Measurements from ENCODE around the gene PRG3.
"Not testable (repeated sequence)": the region's sequence is repeated elsewhere in the genome, so short reads cannot be mapped to it uniquely, and the experiment has no call there.

Gene PRG3

DNA sequence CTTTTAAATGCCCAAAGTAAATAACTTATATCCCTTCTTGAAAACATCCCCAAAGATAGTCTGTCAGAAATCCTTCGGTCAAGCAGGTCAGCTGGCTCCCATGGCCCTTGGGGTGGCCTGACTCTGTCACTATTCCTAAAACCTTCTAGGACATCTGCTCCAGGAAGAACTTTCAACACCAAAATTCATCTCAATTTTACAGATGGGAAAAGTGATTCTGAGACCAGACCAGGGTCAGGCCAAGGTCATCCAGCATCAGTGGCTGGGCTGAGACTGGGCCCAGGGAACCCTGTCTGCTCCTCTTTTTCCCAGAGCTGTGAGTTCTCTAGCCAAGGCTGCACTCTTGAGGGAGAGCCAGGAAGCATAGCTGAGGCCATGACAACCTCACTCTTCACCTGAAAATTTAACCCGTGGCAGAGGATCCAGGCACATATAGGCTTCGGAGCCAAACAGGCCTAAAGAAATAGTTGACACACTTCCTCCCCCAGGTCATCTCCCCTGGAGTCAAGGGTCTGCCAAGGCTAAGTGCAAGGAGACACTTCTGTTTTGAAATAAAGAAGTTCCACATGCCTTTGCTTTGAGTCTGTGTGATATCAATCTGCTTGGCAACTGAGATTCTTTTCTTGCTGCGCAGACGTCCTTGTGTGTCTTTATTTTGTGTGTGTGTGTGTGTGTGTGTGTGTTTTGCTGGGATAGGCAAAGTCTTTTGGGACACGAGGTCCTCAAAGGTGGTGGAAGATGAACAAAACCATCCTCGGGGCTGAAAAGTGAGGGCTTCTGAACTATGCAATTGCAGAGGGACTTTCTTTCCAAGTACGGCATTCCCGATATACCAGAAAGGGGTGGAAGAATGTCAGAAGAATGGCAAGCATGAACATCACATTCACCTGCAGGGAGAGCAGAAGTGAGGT, 26.3 kb upstream of the PRG3 start:
- H3K9ac ChIP-seq (ENCODE audit: low read length): peak overlapping the region; percentile 63
- H3K27ac ChIP-seq (ENCODE audit: low read length): peak overlapping the region; percentile 94
- no peaks in the 10 kb centered on the region for H3K9me3 ChIP-seq (ENCODE audit: insufficient read depth, low read length)
- H3K4me3 ChIP-seq (ENCODE audit: low read length): peak overlapping the region; percentile 7
- no peak overlapping the region for H2AFZ ChIP-seq (ENCODE audit: low read depth, low read length)
- peak overlapping the region; percentile 48 for H3K4me2 ChIP-seq (ENCODE audit: low read length)
- no peaks in the 10 kb centered on the region for H3K27me3 ChIP-seq (ENCODE audit: low read depth, low read length)
- H3K79me2 ChIP-seq (ENCODE audit: low read length): peaks cover 54% of the 10 kb centered on the region
- peaks cover 35% of the 10 kb centered on the region for H4K20me1 ChIP-seq (ENCODE audit: insufficient read depth, low read length)
- TF ChIP-seq, protein P1, sequence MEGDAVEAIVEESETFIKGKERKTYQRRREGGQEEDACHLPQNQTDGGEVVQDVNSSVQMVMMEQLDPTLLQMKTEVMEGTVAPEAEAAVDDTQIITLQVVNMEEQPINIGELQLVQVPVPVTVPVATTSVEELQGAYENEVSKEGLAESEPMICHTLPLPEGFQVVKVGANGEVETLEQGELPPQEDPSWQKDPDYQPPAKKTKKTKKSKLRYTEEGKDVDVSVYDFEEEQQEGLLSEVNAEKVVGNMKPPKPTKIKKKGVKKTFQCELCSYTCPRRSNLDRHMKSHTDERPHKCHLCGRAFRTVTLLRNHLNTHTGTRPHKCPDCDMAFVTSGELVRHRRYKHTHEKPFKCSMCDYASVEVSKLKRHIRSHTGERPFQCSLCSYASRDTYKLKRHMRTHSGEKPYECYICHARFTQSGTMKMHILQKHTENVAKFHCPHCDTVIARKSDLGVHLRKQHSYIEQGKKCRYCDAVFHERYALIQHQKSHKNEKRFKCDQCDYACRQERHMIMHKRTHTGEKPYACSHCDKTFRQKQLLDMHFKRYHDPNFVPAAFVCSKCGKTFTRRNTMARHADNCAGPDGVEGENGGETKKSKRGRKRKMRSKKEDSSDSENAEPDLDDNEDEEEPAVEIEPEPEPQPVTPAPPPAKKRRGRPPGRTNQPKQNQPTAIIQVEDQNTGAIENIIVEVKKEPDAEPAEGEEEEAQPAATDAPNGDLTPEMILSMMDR (IDR thresholded peaks at IDR 0.05; ENCODE audit: low read depth, low read length): no peak
- TF ChIP-seq EZH2phosphoT487 (IDR thresholded peaks at IDR 0.05; ENCODE audit: low read depth): no peak
- H3K36me3 ChIP-seq (replicated peaks; ENCODE audit: low read depth, low read length): peaks cover 79% of the 10 kb centered on the region
- H3K4me1 ChIP-seq (ENCODE audit: low read length): peaks cover 85% of the 10 kb centered on the region

DNA sequence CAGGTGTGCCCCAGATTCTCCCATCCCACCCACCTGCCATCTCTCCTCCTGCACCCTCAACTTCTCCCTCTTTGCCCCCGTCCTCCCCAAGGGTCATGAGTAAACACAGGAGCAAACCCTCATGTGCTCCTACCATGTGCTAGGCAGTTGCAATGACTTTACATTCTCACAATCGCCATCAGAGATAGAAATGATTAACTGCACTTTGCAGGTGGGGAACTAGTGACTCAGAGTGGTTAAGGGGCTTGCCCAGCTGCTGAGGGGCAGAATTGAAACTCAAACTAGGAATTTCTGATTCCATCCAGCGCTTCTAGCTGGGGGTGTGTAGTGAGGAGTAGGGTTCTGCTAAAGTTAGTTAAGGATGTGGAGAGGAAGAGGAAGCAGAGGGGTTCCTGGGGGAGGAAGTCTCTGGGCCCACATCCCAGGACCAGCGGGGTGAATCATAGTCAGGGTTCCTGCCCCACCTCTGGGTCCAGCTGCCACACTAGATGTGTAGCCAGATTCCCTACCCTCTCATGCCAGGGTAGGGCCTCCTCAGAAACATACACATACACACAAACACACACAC, 25.5 kb upstream of the PRG3 start:
- Histone ChIP-seq H3K4me1 (ENCODE audit: low read length) (peaks cover 83% of the 10 kb centered on the region), H3K9ac (ENCODE audit: low read length) (peak overlapping the region; percentile 70), H2AFZ (ENCODE audit: low read depth, low read length) (no peak overlapping the region), H3K4me2 (ENCODE audit: low read length) (peak overlapping the region; percentile 48), H4K20me1 (ENCODE audit: insufficient read depth, low read length) (peaks cover 33% of the 10 kb centered on the region), H3K9me3 (ENCODE audit: insufficient read depth, low read length) (no peaks in the 10 kb centered on the region), H3K36me3 (replicated peaks; ENCODE audit: low read depth, low read length) (peaks cover 78% of the 10 kb centered on the region), H3K27me3 (ENCODE audit: low read depth, low read length) (no peaks in the 10 kb centered on the region), H3K4me3 (ENCODE audit: low read length) (peak overlapping the region; percentile 7), H3K27ac (ENCODE audit: low read length) (peak overlapping the region; percentile 94), H3K79me2 (ENCODE audit: low read length) (peaks cover 47% of the 10 kb centered on the region)
- TF ChIP-seq, protein P1 (IDR thresholded peaks at IDR 0.05; ENCODE audit: low read depth, low read length): no peak
- TF ChIP-seq EZH2phosphoT487 (IDR thresholded peaks at IDR 0.05; ENCODE audit: low read depth): no peak

- peaks cover 77% of the 10 kb centered on the region for H3K4me1 ChIP-seq (ENCODE audit: low read length)
- no peaks in the 10 kb centered on the region for H3K9me3 ChIP-seq (ENCODE audit: insufficient read depth, low read length)
- peaks cover 40% of the 10 kb centered on the region for H3K79me2 ChIP-seq (ENCODE audit: low read length)
- peak overlapping the region; percentile 70 for H3K9ac ChIP-seq (ENCODE audit: low read length)
- peaks cover 26% of the 10 kb centered on the region for H4K20me1 ChIP-seq (ENCODE audit: insufficient read depth, low read length)
- H3K27me3 ChIP-seq (ENCODE audit: low read depth, low read length): no peaks in the 10 kb centered on the region
- peak overlapping the region; percentile 94 for H3K27ac ChIP-seq (ENCODE audit: low read length)
- no peak for TF ChIP-seq EZH2phosphoT487 (IDR thresholded peaks at IDR 0.05; ENCODE audit: low read depth)
- TF ChIP-seq, protein P1 (IDR thresholded peaks at IDR 0.05; ENCODE audit: low read depth, low read length): no peak
- peaks cover 70% of the 10 kb centered on the region for H3K36me3 ChIP-seq (replicated peaks; ENCODE audit: low read depth, low read length)
- peak overlapping the region; percentile 45 for H3K4me2 ChIP-seq (ENCODE audit: low read length)
- peak overlapping the region; percentile 8; the same call in 1 of the 2 replicates for H3K4me3 ChIP-seq (ENCODE audit: low read length)
- H2AFZ ChIP-seq (ENCODE audit: low read depth, low read length): no peak overlapping the region
Observed at GRCh38 chr11:57405271-57405860, 24.4 kb upstream of the PRG3 start.

DNA sequence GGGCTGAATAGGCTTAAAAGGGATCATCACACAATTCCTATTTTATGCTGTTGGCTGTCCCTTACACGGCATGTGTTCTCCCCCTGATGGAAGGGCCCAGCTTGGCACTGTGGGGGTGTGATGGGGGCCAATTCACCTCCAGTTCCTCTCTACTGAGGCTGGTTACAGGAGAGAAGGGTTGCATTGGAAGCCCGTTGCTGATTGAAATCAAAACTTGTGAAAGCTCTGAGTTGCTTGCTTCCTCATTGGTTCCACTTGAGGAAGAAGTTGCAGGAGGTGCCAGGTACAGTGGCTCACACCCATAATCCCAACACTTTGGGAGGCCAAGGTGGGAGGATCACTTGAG, 22.8 kb upstream of the PRG3 start:
- Histone ChIP-seq H3K4me1 (ENCODE audit: low read length) (peaks cover 61% of the 10 kb centered on the region), H4K20me1 (ENCODE audit: insufficient read depth, low read length) (peaks cover 10% of the 10 kb centered on the region)

DNA sequence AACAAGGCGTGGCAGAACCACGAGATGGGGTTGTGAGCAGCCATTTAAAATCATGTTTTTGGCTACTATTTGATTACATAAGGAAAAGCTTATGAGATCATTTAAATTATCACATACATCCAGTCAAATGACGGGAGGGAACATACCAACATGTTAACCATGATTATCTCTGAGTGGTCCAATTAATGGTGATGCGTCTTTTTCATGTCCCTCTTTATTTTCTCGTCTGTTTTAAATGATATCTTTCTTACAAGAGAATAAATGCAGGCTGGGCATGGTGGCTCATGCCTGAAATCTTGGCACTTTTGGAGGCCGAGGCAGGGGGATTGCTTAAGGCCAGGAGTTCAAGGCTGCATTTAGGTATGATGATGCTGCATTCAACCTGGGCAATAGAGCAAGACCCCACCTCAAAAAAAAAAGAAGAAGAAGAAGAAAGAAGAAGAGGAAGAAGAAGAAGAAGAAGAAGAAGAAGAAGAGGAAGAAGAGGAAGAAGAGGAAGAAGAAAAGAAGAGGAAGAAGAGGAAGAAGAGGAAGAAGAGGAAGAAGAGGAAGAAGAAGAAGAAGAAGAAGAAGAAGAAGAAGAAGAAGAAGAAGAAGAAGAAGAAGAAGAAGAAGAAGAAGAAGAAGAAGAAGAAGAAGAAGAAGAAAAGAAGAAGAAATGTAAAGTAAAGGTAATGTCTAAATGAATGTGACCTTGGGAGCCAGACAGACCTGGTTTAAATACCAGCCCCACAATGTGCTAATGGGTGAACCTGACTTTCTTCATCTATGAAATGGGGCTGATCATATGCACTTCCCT, 22.3 kb upstream of the PRG3 start:
- H3K9me3 ChIP-seq (ENCODE audit: insufficient read depth, low read length); H2AFZ ChIP-seq (ENCODE audit: low read depth, low read length); H3K27me3 ChIP-seq (ENCODE audit: low read depth, low read length); H4K20me1 ChIP-seq (ENCODE audit: insufficient read depth, low read length): not testable (repeated sequence)
- Histone ChIP-seq H3K4me2 (ENCODE audit: low read length) (peak overlapping the region; percentile 56), H3K9ac (ENCODE audit: low read length) (peak overlapping the region; percentile 29; the same call in 1 of the 2 replicates), H3K79me2 (ENCODE audit: low read length) (peaks cover 21% of the 10 kb centered on the region), H3K4me1 (ENCODE audit: low read length) (peaks cover 57% of the 10 kb centered on the region), H3K4me3 (ENCODE audit: low read length) (peak overlapping the region; percentile 4; the same call in 1 of the 2 replicates), H3K36me3 (replicated peaks; ENCODE audit: low read depth, low read length) (peaks cover 50% of the 10 kb centered on the region), H3K27ac (ENCODE audit: low read length) (peak overlapping the region; percentile 94)

More for the DNA sequence above, 22.8 kb upstream of the PRG3 start:
- Histone ChIP-seq H3K4me3 (ENCODE audit: low read length) (peak overlapping the region; percentile 4; the same call in 1 of the 2 replicates), H3K4me2 (ENCODE audit: low read length) (peak overlapping the region; percentile 56), H3K9ac (ENCODE audit: low read length) (peak overlapping the region; percentile 29; the same call in 1 of the 2 replicates), H3K27me3 (ENCODE audit: low read depth, low read length) (no peaks in the 10 kb centered on the region), H3K27ac (ENCODE audit: low read length) (peak overlapping the region; percentile 94), H2AFZ (ENCODE audit: low read depth, low read length) (no peak overlapping the region), H3K36me3 (replicated peaks; ENCODE audit: low read depth, low read length) (peaks cover 54% of the 10 kb centered on the region), H3K79me2 (ENCODE audit: low read length) (peaks cover 24% of the 10 kb centered on the region), H3K9me3 (ENCODE audit: insufficient read depth, low read length) (no peaks in the 10 kb centered on the region)
- TF ChIP-seq, protein P1 (IDR thresholded peaks at IDR 0.05; ENCODE audit: low read depth, low read length): 0 out of 2 replicates have a peak, but pooled peaks have one; percentile 23
- TF ChIP-seq EZH2phosphoT487 (IDR thresholded peaks at IDR 0.05; ENCODE audit: low read depth): no peak
